Smooth muscle cell (in vitro differentiated cells): ENCODE results near the gene CUEDC2. TPM values are rescaled to one million over a fixed set of nuclear protein-coding genes. Genes with fewer than 3 reads are reported as not detected.
A peak's percentile ranks its signal among the peaks of the same experiment; 100 is the strongest.

Experiments used
- DNase-seq: peaks from one replicate; lab custom pipeline; 2025; ENCODE audit not compliant: unreplicated experiment; lab: John Stamatoyannopoulos, UW
- H2AFZ ChIP-seq: fragments of 200-600 bp; sonication (generic); 2 replicates; pipeline ENCODE4 v1.6.0; 2016; ENCODE audit warnings: antibody characterized with exemption, low read depth, mild to moderate bottlenecking
- H3F3A ChIP-seq: fragments of 200-600 bp; sonication (generic); 2 replicates; pipeline ENCODE4 v1.6.0; 2017; ENCODE audit warnings: antibody characterized with exemption, low read depth
- H3K27ac ChIP-seq: fragments of 200-600 bp; sonication (generic); 2 replicates; pipeline ENCODE4 v1.5.1; 2016; ENCODE audit warnings: low read depth, mild to moderate bottlenecking
- H3K27me3 ChIP-seq: fragments of 200-600 bp; sonication (generic); 2 replicates; pipeline ENCODE4 v1.6.1; 2016; ENCODE audit warnings: low read depth, mild to moderate bottlenecking
- H3K36me3 ChIP-seq: fragments of 200-600 bp; sonication (generic); 2 replicates; pipeline ENCODE4 v1.5.1; 2016; ENCODE audit warnings: low read depth
- H3K4me1 ChIP-seq: fragments of 200-600 bp; sonication (generic); 2 replicates; pipeline ENCODE4 v1.5.1; 2016; ENCODE audit warnings: low read depth
- H3K4me2 ChIP-seq: fragments of 200-600 bp; sonication (generic); 2 replicates; pipeline ENCODE4 v1.6.0; 2016; ENCODE audit warnings: mild to moderate bottlenecking
- H3K4me3 ChIP-seq: fragments of 200-600 bp; sonication (generic); 2 replicates; pipeline ENCODE4 v1.5.1; 2016; ENCODE audit warnings: mild to moderate bottlenecking
- H3K79me2 ChIP-seq: fragments of 200-600 bp; sonication (generic); 2 replicates; pipeline ENCODE4 v1.6.0; 2016; ENCODE audit warnings: low read depth, mild to moderate bottlenecking
- H3K9ac ChIP-seq: fragments of 200-600 bp; sonication (generic); 2 replicates; pipeline ENCODE4 v1.6.0; 2016; ENCODE audit warnings: low read depth
- H3K9me3 ChIP-seq: fragments of 200-600 bp; sonication (generic); replicated peaks from 2 replicates; pipeline ENCODE4 v1.5.1; 2016; ENCODE audit warnings: low read depth
- H4K20me1 ChIP-seq: fragments of 200-600 bp; sonication (generic); 2 replicates; pipeline ENCODE4 v1.6.0; 2016; ENCODE audit warnings: low read depth
- WGBS: methylation state at CpG from one replicate; pipeline ENCODE4 v1.1.7; 2016; ENCODE audit warnings: low lambda C conversion rate; 5-methylcytosine and 5-hydroxymethylcytosine counted together
- polyA plus RNA-seq: library from polyadenylated mRNA; unstranded; fragments of >200 nt; fragmentation: Nextera tagmentation; extraction: Ambion mirVana; gene quantifications from 2 replicates; pipeline ENCODE4 v1.2.1, GENCODE V29; 2016
- total RNA-seq: library from RNA; depleted of rRNA; stranded (reverse); fragments of >200 nt; gene quantifications from 2 replicates; pipeline ENCODE4 v1.2.3, GENCODE V29; 2014
- TF ChIP-seq, protein P1 (sequence below): fragments of 200-600 bp; sonication (generic); IDR thresholded peaks from 2 replicates; pipeline ENCODE4 v1.5.1; 2017; ENCODE audit warnings: borderline replicate concordance, mild to moderate bottlenecking, antibody characterized with exemption; ENCODE audit not compliant: insufficient read depth, poor library complexity, severe bottlenecking

Gene CUEDC2
- total and polyA plus RNA-seq, 2 experiments from 2014 or later = 24.7 to 112 TPM

- Histone ChIP-seq H3K79me2 (peaks cover 8% of the 10 kb centered on the region), H3K9me3 (no peaks in the 10 kb centered on the region), H2AFZ (no peak overlapping the region), H3K27ac (no peak overlapping the region), H4K20me1 (no peaks in the 10 kb centered on the region), H3K9ac (no peak overlapping the region), H3K4me3 (no peak overlapping the region), H3F3A (no peaks in the 10 kb centered on the region), H3K4me2 (peak overlapping the region; percentile 44), H3K27me3 (no peaks in the 10 kb centered on the region), H3K4me1 (peaks cover 15% of the 10 kb centered on the region), H3K36me3 (no peaks in the 10 kb centered on the region)
- no peak for DNase-seq
- TF ChIP-seq, protein P1, sequence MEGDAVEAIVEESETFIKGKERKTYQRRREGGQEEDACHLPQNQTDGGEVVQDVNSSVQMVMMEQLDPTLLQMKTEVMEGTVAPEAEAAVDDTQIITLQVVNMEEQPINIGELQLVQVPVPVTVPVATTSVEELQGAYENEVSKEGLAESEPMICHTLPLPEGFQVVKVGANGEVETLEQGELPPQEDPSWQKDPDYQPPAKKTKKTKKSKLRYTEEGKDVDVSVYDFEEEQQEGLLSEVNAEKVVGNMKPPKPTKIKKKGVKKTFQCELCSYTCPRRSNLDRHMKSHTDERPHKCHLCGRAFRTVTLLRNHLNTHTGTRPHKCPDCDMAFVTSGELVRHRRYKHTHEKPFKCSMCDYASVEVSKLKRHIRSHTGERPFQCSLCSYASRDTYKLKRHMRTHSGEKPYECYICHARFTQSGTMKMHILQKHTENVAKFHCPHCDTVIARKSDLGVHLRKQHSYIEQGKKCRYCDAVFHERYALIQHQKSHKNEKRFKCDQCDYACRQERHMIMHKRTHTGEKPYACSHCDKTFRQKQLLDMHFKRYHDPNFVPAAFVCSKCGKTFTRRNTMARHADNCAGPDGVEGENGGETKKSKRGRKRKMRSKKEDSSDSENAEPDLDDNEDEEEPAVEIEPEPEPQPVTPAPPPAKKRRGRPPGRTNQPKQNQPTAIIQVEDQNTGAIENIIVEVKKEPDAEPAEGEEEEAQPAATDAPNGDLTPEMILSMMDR = no peak
- WGBS = 93% methylated on average over 3 of the region's 3 CpGs
Observed at GRCh38 chr10:102437515-102437914, 5.1 kb upstream of the CUEDC2 start.

GRCh38 chr10:102436312-102436711, 3.9 kb upstream of the CUEDC2 start:
- peaks cover 23% of the 10 kb centered on the region for H3K4me1 ChIP-seq
- no peaks in the 10 kb centered on the region for H4K20me1 ChIP-seq
- H3K36me3 ChIP-seq = no peaks in the 10 kb centered on the region
- H3K4me3 ChIP-seq = peak overlapping the region; percentile 45
- H3K27me3 ChIP-seq = no peaks in the 10 kb centered on the region
- no peak overlapping the region for H3K9ac ChIP-seq
- H3F3A ChIP-seq = no peaks in the 10 kb centered on the region
- H3K4me2 ChIP-seq = peak overlapping the region; percentile 86
- no peak overlapping the region for H3K27ac ChIP-seq
- H3K79me2 ChIP-seq = peaks cover 9% of the 10 kb centered on the region
- TF ChIP-seq, protein P1 = no peak
- no peak overlapping the region for H2AFZ ChIP-seq
- H3K9me3 ChIP-seq = no peaks in the 10 kb centered on the region
- DNase-seq = no peak
- 83% methylated on average over 6 of the region's 6 CpGs for WGBS

- Histone ChIP-seq H3K9me3 (no peaks in the 10 kb centered on the region), H3K27me3 (no peaks in the 10 kb centered on the region), H2AFZ (peak overlapping the region; percentile 78), H3K4me2 (peak overlapping the region; percentile 86), H3F3A (no peaks in the 10 kb centered on the region), H3K4me3 (peak overlapping the region; percentile 45), H3K27ac (peak overlapping the region; percentile 79), H3K36me3 (no peaks in the 10 kb centered on the region), H3K79me2 (peaks cover 11% of the 10 kb centered on the region), H3K9ac (peak overlapping the region; percentile 7), H3K4me1 (peaks cover 23% of the 10 kb centered on the region), H4K20me1 (no peaks in the 10 kb centered on the region)
- WGBS = 38% methylated on average over 6 of the region's 14 CpGs
- no peak for DNase-seq
- TF ChIP-seq, protein P1 = no peak
Observed at GRCh38 chr10:102435529-102436233, 3.3 kb upstream of the CUEDC2 start.

GRCh38 chr10:102435133-102435497, 2.7 kb upstream of the CUEDC2 start:
- Histone ChIP-seq H3F3A (no peaks in the 10 kb centered on the region), H3K9me3 (no peaks in the 10 kb centered on the region), H3K36me3 (no peaks in the 10 kb centered on the region), H2AFZ (peak overlapping the region; percentile 78), H3K27me3 (no peaks in the 10 kb centered on the region), H3K79me2 (peaks cover 11% of the 10 kb centered on the region), H4K20me1 (no peaks in the 10 kb centered on the region), H3K4me2 (peak overlapping the region; percentile 86), H3K4me3 (peak overlapping the region; percentile 45), H3K4me1 (peaks cover 23% of the 10 kb centered on the region), H3K9ac (peak overlapping the region; percentile 7), H3K27ac (peak overlapping the region; percentile 79)
- 55% methylated on average over 5 of the region's 5 CpGs for WGBS
- TF ChIP-seq, protein P1 = no peak
- DNase-seq = no peak
